ACHN (cell line): ENCODE data around the gene NRXN2.

Experiments
- DNase-seq: peaks from one replicate; pipeline ENCODE4 v3.0.0-alpha.2; 2015
- in situ Hi-C: cut with HindIII; loops from 2 replicates; pipeline ENCODE4 v1.10.0; 2017; ENCODE audit warnings: low sequenced_read_pairs, low pct_ligation_motif_present, low pct_unique_long_range_greater_than_20kb

The NRXN2 gene

GRCh38 chr11:64647019-64647779 is 75.8 kb downstream of the NRXN2 start:
- DNase-seq = no peak
- in situ Hi-C loops = no loop called here

GRCh38 chr11:64644647-64645275 is 78.2 kb downstream of the NRXN2 start:
- peak; percentile 5 for DNase-seq
- in situ Hi-C loops = no loop called here

GRCh38 chr11:64643920-64644646 is 78.9 kb downstream of the NRXN2 start:
- DNase-seq = no peak
- in situ Hi-C loops = no loop called here

- in situ Hi-C loops = no loop called here
- no peak for DNase-seq
These were observed 79.6 kb downstream of the NRXN2 start for GRCh38 chr11:64643256-64643881.

- no peak for DNase-seq
- in situ Hi-C loops = no loop called here
These were observed 80.1 kb downstream of the NRXN2 start for GRCh38 chr11:64642871-64643255.

GRCh38 chr11:64642418-64642735 is 80.6 kb downstream of the NRXN2 start:
- in situ Hi-C loops = no loop called here
- DNase-seq = no peak

GRCh38 chr11:64641596-64642417 is 81.2 kb downstream of the NRXN2 start:
- in situ Hi-C loops = no loop called here
- no peak for DNase-seq

GRCh38 chr11:64639885-64640284 is 83.1 kb downstream of the NRXN2 start:
- no peak for DNase-seq
- in situ Hi-C loops = no loop called here

GRCh38 chr11:64638829-64639228 is 84.2 kb downstream of the NRXN2 start:
- in situ Hi-C loops = no loop called here
- DNase-seq = no peak

- in situ Hi-C loops = no loop called here
These were observed 84.9 kb downstream of the NRXN2 start for GRCh38 chr11:64638018-64638665.

GRCh38 chr11:64637334-64638017 is 85.5 kb downstream of the NRXN2 start:
- DNase-seq = no peak
- in situ Hi-C loops = no loop called here

More at GRCh38 chr11:64638018-64638665, 84.9 kb downstream of the NRXN2 start:
- no peak for DNase-seq

GRCh38 chr11:64633555-64634159 is 89.3 kb downstream of the NRXN2 start:
- in situ Hi-C loops = no loop called here
- DNase-seq = no peak

GRCh38 chr11:64632654-64633053 is 90.3 kb downstream of the NRXN2 start:
- no peak for DNase-seq
- in situ Hi-C loops = no loop called here

GRCh38 chr11:64632237-64632636 is 90.8 kb downstream of the NRXN2 start:
- in situ Hi-C loops = no loop called here
- no peak for DNase-seq

- DNase-seq = no peak
- in situ Hi-C loops = no loop called here
These were observed 91.3 kb downstream of the NRXN2 start for GRCh38 chr11:64631675-64632074.

- in situ Hi-C loops = no loop called here
- DNase-seq = no peak
These were observed 93.0 kb downstream of the NRXN2 start for GRCh38 chr11:64629796-64630562.

GRCh38 chr11:64629103-64629502 is 93.9 kb downstream of the NRXN2 start:
- in situ Hi-C loops = no loop called here
- no peak for DNase-seq
